HCT116 (cell line): Measurements from ENCODE around the gene STK38L.

Source experiments
- ATF3 ChIP-seq: IDR thresholded peaks from 2 replicates; pipeline ENCODE4 v1.6.1; 2012
- CEBPB ChIP-seq: IDR thresholded peaks from 2 replicates; pipeline ENCODE4 v1.6.1; 2012; ENCODE audit warnings: low read depth
- CTCF ChIP-seq, 3 experiments: fragments of 200-600 bp in 1 of 3; sonication (generic) in 1 of 3; IDR thresholded peaks in 2 of 3; conservative IDR thresholded peaks in 1 of 3; 2 replicates each; pipeline ENCODE4 v1.5.1; 2012 to 2017; ENCODE audit warnings: low read depth in 2 of 3, low read length in 2 of 3, antibody characterized with exemption in 1 of 3, borderline replicate concordance in 1 of 3, control low read depth in 1 of 3, mild to moderate bottlenecking in 1 of 3, mixed read lengths in 1 of 3, mixed run types in 1 of 3, moderate library complexity in 1 of 3; ENCODE audit not compliant: insufficient read depth in 1 of 3
- EZH2 ChIP-seq: fragments of 200-600 bp; sonication (generic); IDR thresholded peaks from 2 replicates; pipeline ENCODE4 v1.6.1; 2017; ENCODE audit warnings: antibody characterized with exemption, mixed run types
- EZH2phosphoT487 ChIP-seq: fragments of 200-600 bp; IDR thresholded peaks from 2 replicates; pipeline ENCODE4 v1.6.1; 2018; ENCODE audit warnings: antibody characterized with exemption, borderline replicate concordance
- JUND ChIP-seq: IDR thresholded peaks from 2 replicates; pipeline ENCODE4 v1.6.1; 2012
- MAX ChIP-seq: IDR thresholded peaks from 2 replicates; pipeline ENCODE4 v1.6.1; 2012
- POLR2A ChIP-seq: IDR thresholded peaks from 2 replicates; pipeline ENCODE4 v1.7.0; 2011; ENCODE audit warnings: borderline replicate concordance; ENCODE audit not compliant: insufficient read depth, insufficient read length; ENCODE audit errors: extremely low read depth
- POLR2AphosphoS5 ChIP-seq: IDR thresholded peaks from 2 replicates; pipeline ENCODE4 v1.6.1; 2011; ENCODE audit warnings: mild to moderate bottlenecking, low read depth, low read length, moderate library complexity
- RAD21 ChIP-seq: IDR thresholded peaks from 2 replicates; pipeline ENCODE4 v1.6.1; 2012; ENCODE audit warnings: low read depth, mild to moderate bottlenecking
- REST ChIP-seq: IDR thresholded peaks from 2 replicates; pipeline ENCODE4 v1.6.1; 2012; ENCODE audit warnings: low read depth
- SIN3A ChIP-seq: IDR thresholded peaks from 2 replicates; pipeline ENCODE4 v1.6.1; 2012; ENCODE audit warnings: low read depth
- YY1 ChIP-seq: IDR thresholded peaks from 2 replicates; pipeline ENCODE4 v1.6.1; 2011; ENCODE audit warnings: low read length, low read depth, moderate library complexity, mild to moderate bottlenecking; ENCODE audit not compliant: insufficient replicate concordance; ENCODE audit errors: extremely low read depth

GRCh38 chr12:27342536-27342935 lies 98.5 kb downstream of the STK38L start:
- no peak for TF ChIP-seq CTCF (IDR thresholded peaks at IDR 0.05 in 2 of 3, conservative IDR thresholded peaks at IDR 0.05 in 1 of 3; ENCODE audit: borderline replicate concordance in 1 of 3, insufficient read depth in 1 of 3, low read depth in 2 of 3, low read length in 2 of 3)
- no peak for TF ChIP-seq POLR2AphosphoS5
- TF ChIP-seq REST, result no peak
- no peak for TF ChIP-seq MAX
- no peak for TF ChIP-seq RAD21
- no peak for TF ChIP-seq YY1
- no peak for TF ChIP-seq CEBPB
- no peak for TF ChIP-seq POLR2A
- TF ChIP-seq EZH2phosphoT487, result no peak
- no peak for TF ChIP-seq ATF3
- no peak for TF ChIP-seq SIN3A
- TF ChIP-seq JUND, result no peak
- no peak for TF ChIP-seq EZH2
